IPS-15b (cell line): ENCODE data around the gene FRMD4A.
"Not testable (repeated sequence)": the region's sequence is repeated elsewhere in the genome, so short reads cannot be mapped to it uniquely, and the experiment has no call there.

Source experiments
- H3K27me3 ChIP-seq: one replicate; pipeline ENCODE4 v1.6.1; 2013; ENCODE audit warnings: low read length; ENCODE audit not compliant: control insufficient read depth, insufficient read depth
- H3K36me3 ChIP-seq: one replicate; pipeline ENCODE4 v1.6.1; 2013; ENCODE audit warnings: low read length; ENCODE audit not compliant: control insufficient read depth, insufficient read depth
- H3K4me1 ChIP-seq: one replicate; pipeline ENCODE4 v1.6.1; 2013; ENCODE audit warnings: mild to moderate bottlenecking, low read length; ENCODE audit not compliant: control insufficient read depth, insufficient read depth
- H3K4me3 ChIP-seq: one replicate; pipeline ENCODE4 v1.5.1; 2013; ENCODE audit warnings: low read depth, low read length
- H3K9ac ChIP-seq: one replicate; pipeline ENCODE4 v1.6.1; 2013; ENCODE audit warnings: low read depth, mild to moderate bottlenecking, low read length
- H3K9me3 ChIP-seq: one replicate; pipeline ENCODE4 v1.6.1; 2013; ENCODE audit warnings: mild to moderate bottlenecking, low read length; ENCODE audit not compliant: control insufficient read depth, insufficient read depth

FRMD4A gene

DNA sequence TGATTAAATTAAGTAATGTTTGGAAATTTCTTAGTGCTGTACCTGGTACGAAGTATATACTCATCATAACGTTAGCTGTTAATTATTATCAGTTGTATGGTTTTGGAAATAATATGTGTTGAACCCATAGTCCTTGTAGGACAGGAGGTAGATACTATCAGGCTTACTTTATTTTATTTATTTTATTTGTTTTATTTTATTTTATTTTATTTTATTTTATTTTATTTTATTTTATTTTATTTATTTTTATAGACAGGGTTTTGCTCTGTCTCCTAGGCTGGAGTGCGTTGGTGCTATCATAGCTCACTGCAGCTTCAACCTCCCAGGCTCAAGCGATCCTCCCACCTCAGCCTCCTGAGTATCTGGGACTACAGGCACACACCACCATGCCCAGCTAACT lies 465.5 kb downstream of the FRMD4A start:
- not testable (repeated sequence) for H3K27me3 ChIP-seq, H3K36me3 ChIP-seq, H3K4me1 ChIP-seq, H3K9ac ChIP-seq, H3K4me3 ChIP-seq, H3K9me3 ChIP-seq

DNA sequence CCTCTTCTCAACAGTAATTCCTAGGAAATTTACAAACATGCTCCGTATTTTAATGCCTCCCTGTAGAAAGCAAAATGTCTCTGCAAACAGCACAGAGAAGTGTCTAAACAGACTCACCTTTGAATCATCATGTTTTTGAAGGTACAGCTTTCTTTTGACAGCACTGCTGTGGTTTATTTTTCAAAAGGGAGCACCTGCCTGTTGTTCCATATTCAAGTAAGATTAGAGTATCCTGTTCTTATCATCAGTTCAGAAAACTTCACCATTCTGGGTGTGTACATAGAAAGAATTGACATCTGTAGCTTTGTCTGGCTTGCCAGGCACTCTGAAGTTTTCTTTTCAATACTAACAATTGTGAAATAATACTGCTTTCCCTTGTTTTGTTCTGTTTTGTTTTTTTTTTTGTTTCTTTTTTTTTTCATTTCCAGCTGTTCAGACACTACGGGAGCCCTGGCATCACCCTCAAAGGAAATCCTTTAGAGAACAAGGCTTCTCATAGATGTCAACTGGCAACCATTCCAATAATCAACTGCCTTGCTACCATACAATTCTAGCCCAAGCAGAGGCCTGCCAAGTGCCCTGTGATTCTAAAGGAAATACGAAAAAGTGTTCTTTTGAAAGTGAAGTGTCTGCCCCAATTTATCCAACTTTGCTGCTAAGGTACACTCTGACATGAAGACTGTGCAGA lies 468.0 kb downstream of the FRMD4A start:
- no peaks in the 10 kb centered on the region for H3K27me3 ChIP-seq
- no peak overlapping the region for H3K4me3 ChIP-seq
- H3K9ac ChIP-seq, result no peak overlapping the region
- no peaks in the 10 kb centered on the region for H3K36me3 ChIP-seq
- H3K9me3 ChIP-seq, result no peaks in the 10 kb centered on the region
- no peaks in the 10 kb centered on the region for H3K4me1 ChIP-seq

DNA sequence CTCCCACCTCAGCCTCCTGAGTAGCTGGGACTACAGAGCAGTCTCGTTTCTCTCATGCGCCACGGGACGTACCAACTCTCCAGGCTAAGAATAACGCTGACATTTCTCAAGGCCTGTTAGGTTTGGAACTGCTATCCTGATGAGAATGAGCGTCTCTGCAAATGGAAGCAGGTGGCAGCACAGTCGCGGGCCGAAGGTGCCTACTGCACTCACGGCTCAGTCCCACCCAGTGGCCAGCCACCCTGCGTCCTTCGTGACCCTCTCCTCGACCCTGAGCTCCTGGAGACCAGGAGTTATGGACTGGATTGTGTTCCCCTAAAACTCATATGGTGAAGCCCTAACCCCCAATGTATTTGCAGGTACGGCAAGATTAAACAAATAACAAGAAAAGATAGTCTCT lies 469.8 kb downstream of the FRMD4A start:
- no peaks in the 10 kb centered on the region for H3K4me1 ChIP-seq

DNA sequence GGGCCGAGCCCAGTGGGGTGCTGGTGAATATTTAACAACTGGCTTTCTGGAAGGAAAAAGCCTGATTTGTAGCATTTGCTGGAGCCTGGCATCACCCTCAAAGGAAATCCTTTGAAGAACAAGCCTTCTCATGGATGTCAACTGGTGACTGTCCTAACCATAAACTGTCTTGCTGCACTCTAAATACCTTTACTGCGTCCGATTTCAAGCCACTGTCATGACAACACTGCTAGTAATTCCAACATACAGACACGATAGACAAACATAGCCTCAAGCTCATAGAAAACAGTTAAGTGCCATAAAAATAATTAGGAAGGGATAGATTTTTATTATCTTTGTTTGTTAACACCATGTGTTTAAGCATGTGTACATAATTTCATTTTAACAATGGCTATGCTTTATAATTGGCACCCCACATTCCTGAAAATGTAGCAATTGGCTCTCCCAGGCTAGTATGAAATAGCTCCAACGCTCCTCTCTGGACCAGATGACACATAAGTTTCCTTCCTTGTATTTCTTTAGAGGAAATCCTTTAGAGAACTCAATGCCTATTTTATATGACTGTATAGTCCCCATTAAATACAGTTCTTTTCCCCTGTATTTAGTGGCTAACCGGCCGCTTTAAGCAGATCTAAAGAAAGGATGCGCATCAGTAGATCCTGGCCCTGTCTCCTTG lies 470.6 kb downstream of the FRMD4A start:
- Histone ChIP-seq H3K27me3 (no peaks in the 10 kb centered on the region), H3K9me3 (no peaks in the 10 kb centered on the region), H3K36me3 (no peaks in the 10 kb centered on the region), H3K4me3 (no peak overlapping the region), H3K4me1 (no peaks in the 10 kb centered on the region), H3K9ac (no peak overlapping the region)

More for the DNA sequence above, 469.8 kb downstream of the FRMD4A start:
- H3K4me3 ChIP-seq, result no peak overlapping the region
- no peaks in the 10 kb centered on the region for H3K36me3 ChIP-seq
- no peaks in the 10 kb centered on the region for H3K27me3 ChIP-seq
- H3K9me3 ChIP-seq, result no peaks in the 10 kb centered on the region
- no peak overlapping the region for H3K9ac ChIP-seq

DNA sequence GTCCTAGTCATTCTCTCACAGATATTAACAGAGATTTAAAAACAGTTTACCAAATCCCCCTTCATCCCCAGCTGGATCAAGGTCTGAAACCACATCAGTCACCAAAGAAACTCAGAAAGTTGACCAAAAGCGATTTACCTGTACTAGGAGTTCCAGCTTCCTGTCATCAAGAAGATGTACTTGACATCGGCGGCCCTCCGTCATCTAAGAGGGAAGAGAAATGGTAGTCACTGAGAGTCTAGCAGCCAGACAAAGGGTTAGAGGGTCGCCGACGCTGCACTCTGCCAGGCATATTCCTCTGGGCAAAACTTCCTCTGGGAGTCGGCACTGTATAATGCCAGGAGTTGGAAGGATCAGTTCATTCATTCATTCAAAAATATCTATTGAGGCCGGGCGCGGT lies 472.0 kb downstream of the FRMD4A start:
- Histone ChIP-seq H3K27me3 (no peaks in the 10 kb centered on the region), H3K4me3 (no peak overlapping the region), H3K36me3 (no peaks in the 10 kb centered on the region), H3K9me3 (no peaks in the 10 kb centered on the region), H3K4me1 (no peaks in the 10 kb centered on the region), H3K9ac (no peak overlapping the region)

DNA sequence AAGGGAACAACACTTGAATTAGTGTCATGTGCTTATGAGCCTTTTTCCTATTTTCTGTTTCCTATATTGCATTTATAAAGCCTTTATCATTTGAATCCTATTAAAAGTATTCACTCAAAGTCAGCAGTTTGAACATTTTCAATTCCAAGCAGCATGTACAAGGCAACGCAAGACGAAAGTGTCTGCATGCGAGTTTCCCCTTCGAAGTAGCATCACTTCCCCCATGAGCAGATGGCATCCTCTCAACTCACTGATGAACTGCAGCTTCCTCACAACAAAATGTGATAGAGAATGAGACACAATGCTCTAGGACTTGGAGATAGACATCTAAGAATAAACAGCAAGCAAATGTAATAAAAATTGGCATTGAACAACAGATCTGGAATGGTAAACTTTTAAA lies 473.3 kb downstream of the FRMD4A start:
- no peaks in the 10 kb centered on the region for H3K36me3 ChIP-seq
- H3K27me3 ChIP-seq, result no peaks in the 10 kb centered on the region
- no peaks in the 10 kb centered on the region for H3K9me3 ChIP-seq
- H3K4me3 ChIP-seq, result no peak overlapping the region
- H3K9ac ChIP-seq, result no peak overlapping the region
- no peaks in the 10 kb centered on the region for H3K4me1 ChIP-seq

DNA sequence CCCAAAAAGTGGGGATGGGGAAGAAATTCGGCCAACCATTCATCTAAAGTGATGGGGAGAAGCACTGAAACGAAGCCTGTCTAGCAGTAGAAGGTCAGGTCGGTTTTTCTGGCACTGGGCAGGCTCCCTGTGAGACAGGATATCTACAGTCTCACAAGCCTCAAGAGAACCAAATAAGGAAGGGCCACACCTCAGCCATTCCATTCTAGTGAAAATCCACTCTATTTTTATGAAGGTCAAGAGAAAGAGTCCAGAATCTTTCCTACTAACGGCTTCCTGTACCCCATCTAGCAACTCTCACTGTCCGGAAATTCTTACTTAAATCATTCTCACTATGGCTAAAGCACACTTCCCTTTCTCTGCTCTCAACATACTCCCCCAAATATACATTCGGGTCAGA lies 476.9 kb downstream of the FRMD4A start:
- Histone ChIP-seq H3K9ac (no peak overlapping the region), H3K4me3 (no peak overlapping the region), H3K27me3 (no peaks in the 10 kb centered on the region), H3K36me3 (no peaks in the 10 kb centered on the region), H3K9me3 (no peaks in the 10 kb centered on the region), H3K4me1 (peaks cover under 1% of the 10 kb centered on the region)

DNA sequence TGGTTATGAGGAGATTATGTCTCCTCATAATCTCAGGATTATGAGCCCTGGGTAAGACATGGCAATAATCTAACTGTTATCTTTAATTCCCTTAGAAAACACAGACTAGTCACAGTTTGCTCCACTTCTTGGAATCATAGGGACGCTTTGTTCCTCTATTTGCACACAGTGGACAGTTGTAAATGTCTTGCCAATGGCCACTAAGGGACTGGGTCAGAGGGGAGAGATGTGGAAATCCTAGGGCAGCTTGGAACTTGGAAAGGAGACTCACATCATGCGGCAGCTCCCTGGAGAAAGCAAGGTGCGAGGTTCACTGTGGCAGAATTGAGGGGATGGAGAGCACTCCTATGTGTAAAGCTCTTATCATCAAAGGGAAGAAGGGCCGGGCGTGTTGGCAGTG lies 477.9 kb downstream of the FRMD4A start:
- Histone ChIP-seq H3K27me3 (no peaks in the 10 kb centered on the region), H3K36me3 (no peaks in the 10 kb centered on the region), H3K9me3 (no peaks in the 10 kb centered on the region), H3K9ac (no peak overlapping the region), H3K4me1 (peaks cover 2% of the 10 kb centered on the region), H3K4me3 (no peak overlapping the region)

DNA sequence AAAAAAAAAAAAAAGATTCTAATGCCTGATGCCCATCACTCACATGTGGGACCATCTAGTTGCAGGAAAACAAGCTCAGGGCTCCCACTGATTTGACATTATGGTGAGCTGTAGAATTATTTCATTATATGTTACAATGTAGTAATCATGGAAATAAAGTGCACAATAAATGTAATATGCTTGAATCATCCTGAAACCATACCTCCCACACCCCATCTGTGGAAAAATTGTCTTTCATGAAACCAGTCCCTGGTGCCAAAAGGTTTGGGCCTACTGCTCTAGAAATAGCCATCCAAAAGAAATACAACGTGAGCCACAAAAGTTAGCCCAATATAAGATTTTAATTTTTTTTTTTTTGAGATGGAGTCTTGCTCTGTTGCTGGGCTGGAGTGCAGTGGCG lies 478.8 kb downstream of the FRMD4A start:
- no peaks in the 10 kb centered on the region for H3K27me3 ChIP-seq
- H3K36me3 ChIP-seq, result no peaks in the 10 kb centered on the region
- no peak overlapping the region for H3K4me3 ChIP-seq
- H3K9me3 ChIP-seq, result no peaks in the 10 kb centered on the region
- no peak overlapping the region for H3K9ac ChIP-seq
- H3K4me1 ChIP-seq, result peaks cover 7% of the 10 kb centered on the region

DNA sequence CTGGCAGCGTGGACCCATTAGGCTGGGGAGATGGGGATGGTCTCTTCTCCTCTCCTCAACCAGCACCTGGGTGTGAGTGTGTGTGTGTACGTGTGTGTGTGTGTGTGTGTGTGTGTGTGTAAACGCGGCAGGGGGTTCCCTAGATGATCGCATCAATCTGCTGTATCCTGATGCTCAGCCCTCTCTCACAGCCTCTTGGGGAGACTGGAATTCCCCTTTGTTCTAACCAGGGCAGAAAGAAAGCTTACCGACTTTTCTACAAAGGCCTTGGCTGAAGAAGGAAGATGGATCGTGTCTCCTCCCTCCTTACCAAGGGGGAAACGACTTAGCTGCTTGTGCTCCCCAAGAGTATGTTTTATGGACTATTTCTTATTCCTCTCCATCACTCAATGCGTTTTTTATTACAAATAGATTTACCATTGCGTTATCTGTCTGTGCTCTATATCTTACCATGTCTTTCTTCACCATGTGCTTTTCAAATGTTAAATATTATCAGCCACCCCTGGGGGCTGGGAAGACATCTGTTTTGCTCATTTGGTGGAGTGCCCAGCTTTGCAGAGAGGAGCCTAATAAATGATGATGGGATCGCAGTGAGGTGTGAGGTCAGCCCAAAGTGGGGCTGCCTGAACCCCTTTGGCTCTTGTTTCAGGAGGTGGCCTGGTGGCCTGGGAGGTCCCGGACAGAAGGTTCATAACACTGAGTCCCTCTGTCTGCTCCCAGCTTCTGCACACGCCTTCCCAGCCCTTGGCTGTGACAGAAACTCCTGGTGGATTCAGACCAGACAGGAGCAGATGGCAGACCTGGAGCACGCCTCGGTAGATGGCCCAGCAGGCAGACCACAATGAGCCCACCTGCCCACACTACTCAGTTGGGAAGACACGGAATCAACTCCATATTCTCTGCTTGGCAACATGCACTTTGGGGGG lies 481.9 kb downstream of the FRMD4A start:
- H3K4me1 ChIP-seq, result peaks cover 7% of the 10 kb centered on the region
- no peaks in the 10 kb centered on the region for H3K27me3 ChIP-seq
- no peaks in the 10 kb centered on the region for H3K9me3 ChIP-seq
- no peaks in the 10 kb centered on the region for H3K36me3 ChIP-seq
- H3K9ac ChIP-seq, result no peak overlapping the region
- no peak overlapping the region for H3K4me3 ChIP-seq

DNA sequence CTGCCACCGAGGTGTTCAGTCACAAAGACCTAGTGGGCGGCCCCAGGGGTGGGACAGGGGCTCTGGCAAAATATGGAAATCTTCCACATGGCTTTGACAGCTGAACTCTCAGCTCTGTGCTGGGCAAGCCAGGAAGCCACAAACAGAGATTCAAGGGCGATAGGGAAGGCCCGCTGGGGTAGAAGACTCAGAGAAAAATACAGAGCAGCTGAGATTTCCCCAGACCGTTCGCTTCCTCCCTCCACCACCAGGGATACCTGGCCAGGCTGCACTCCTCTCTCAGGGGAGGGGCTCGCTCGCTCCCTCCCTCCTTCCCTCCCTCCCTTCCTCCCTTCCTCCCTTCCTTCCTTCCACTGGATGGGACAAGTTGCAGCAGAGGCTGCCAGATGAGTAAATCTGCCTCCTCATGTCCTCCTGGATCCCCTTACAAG lies 483.5 kb downstream of the FRMD4A start:
- H3K4me1 ChIP-seq, result peaks cover 7% of the 10 kb centered on the region
- H3K9ac ChIP-seq, result no peak overlapping the region
- H3K36me3 ChIP-seq, result no peaks in the 10 kb centered on the region
- no peak overlapping the region for H3K4me3 ChIP-seq
- H3K9me3 ChIP-seq, result no peaks in the 10 kb centered on the region
- no peaks in the 10 kb centered on the region for H3K27me3 ChIP-seq
